Glutamatergic neuron (in vitro differentiated cells): Measurements from ENCODE around the gene MPV17L. TPM values are rescaled to one million over a fixed set of nuclear protein-coding genes. Genes with fewer than 3 reads are reported as not detected.

Experiments used
- DNase-seq: peaks from one replicate; pipeline ENCODE4 v3.0.0; 2022
- H3K27ac Mint-ChIP-seq: one replicate; pipeline ENCODE4 v1.8.0; 2020; ENCODE audit warnings: mild to moderate bottlenecking, mixed read lengths, inconsistent platforms; ENCODE audit not compliant: unreplicated experiment
- H3K27me3 Mint-ChIP-seq: one replicate; pipeline ENCODE4 v1.8.0; 2020; ENCODE audit warnings: mild to moderate bottlenecking, moderate library complexity, mixed read lengths, inconsistent platforms; ENCODE audit not compliant: unreplicated experiment
- H3K36me3 Mint-ChIP-seq: one replicate; pipeline ENCODE4 v1.8.0; 2020; ENCODE audit warnings: mild to moderate bottlenecking, mixed read lengths, inconsistent platforms; ENCODE audit not compliant: unreplicated experiment
- H3K4me1 Mint-ChIP-seq: one replicate; pipeline ENCODE4 v1.8.0; 2020; ENCODE audit warnings: mild to moderate bottlenecking, low read depth, mixed read lengths, inconsistent platforms; ENCODE audit not compliant: unreplicated experiment
- H3K4me3 Mint-ChIP-seq: one replicate; pipeline ENCODE4 v1.8.0; 2020; ENCODE audit warnings: mild to moderate bottlenecking, mixed read lengths, inconsistent platforms; ENCODE audit not compliant: unreplicated experiment
- H3K9me3 Mint-ChIP-seq: one replicate; pipeline ENCODE4 v1.8.0; 2020; ENCODE audit warnings: mild to moderate bottlenecking, moderate library complexity, mixed read lengths, inconsistent platforms; ENCODE audit not compliant: unreplicated experiment
- CTCF ChIP-seq: fragments of 200-600 bp; sonication (generic); IDR thresholded peaks from one replicate; pipeline ENCODE4 v1.5.0; 2021; ENCODE audit not compliant: partially characterized antibody, unreplicated experiment
- total RNA-seq: library from RNA; stranded (reverse); fragmentation: NEBNext Ultra II Directional; extraction: Animal tissue kit (Norgen Biotek cat#: 25700); gene quantifications from one replicate; pipeline ENCODE4 v1.2.1, GENCODE V29; 2021; ENCODE audit not compliant: unreplicated experiment

Gene MPV17L
- total RNA-seq, 1 donor from 2014 or later = 0.34 TPM

- Mint-ChIP-seq H3K4me1 (no peaks in the 10 kb centered on the region), H3K4me3 (no peak overlapping the region), H3K9me3 (peaks cover 4% of the 10 kb centered on the region), H3K36me3 (no peaks in the 10 kb centered on the region), H3K27me3 (no peaks in the 10 kb centered on the region), H3K27ac (no peak overlapping the region)
- DNase-seq = no peak
- TF ChIP-seq CTCF = no peak
Observed at GRCh38 chr16:15457400-15457799, 61.8 kb downstream of the MPV17L start.

- Mint-ChIP-seq H3K36me3 (no peaks in the 10 kb centered on the region), H3K4me3 (no peak overlapping the region), H3K27ac (no peak overlapping the region), H3K4me1 (no peaks in the 10 kb centered on the region), H3K9me3 (peaks cover 6% of the 10 kb centered on the region), H3K27me3 (no peaks in the 10 kb centered on the region)
- no peak for TF ChIP-seq CTCF
- DNase-seq = no peak
Observed at GRCh38 chr16:15457958-15458357, 62.4 kb downstream of the MPV17L start.

DNA sequence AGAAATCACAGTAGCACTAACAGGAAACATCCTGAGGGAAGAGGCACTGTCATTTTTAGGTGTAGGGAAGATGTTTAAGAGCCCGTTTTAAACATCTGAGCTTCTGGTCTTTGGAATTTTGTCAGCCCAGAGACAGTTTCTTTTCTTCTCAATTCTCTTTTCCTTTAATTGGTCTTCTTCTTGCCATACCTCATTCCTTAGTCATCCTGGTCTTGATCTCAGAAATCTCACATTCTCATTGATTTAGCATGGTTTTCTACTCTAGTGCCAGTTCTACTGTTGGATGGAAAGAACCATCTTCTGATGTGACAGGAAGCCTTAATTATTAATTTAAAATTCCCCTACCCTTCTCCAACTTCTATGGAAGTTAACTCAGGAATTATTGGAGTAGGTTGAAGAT is 64.2 kb downstream of the MPV17L start:
- Mint-ChIP-seq H3K4me3 (no peak overlapping the region), H3K9me3 (peaks cover 6% of the 10 kb centered on the region), H3K27ac (no peak overlapping the region), H3K36me3 (no peaks in the 10 kb centered on the region), H3K4me1 (no peaks in the 10 kb centered on the region), H3K27me3 (no peaks in the 10 kb centered on the region)
- DNase-seq = no peak
- TF ChIP-seq CTCF = no peak

GRCh38 chr16:15460601-15461000 is 65.0 kb downstream of the MPV17L start:
- no peak overlapping the region for H3K4me3 Mint-ChIP-seq

DNA sequence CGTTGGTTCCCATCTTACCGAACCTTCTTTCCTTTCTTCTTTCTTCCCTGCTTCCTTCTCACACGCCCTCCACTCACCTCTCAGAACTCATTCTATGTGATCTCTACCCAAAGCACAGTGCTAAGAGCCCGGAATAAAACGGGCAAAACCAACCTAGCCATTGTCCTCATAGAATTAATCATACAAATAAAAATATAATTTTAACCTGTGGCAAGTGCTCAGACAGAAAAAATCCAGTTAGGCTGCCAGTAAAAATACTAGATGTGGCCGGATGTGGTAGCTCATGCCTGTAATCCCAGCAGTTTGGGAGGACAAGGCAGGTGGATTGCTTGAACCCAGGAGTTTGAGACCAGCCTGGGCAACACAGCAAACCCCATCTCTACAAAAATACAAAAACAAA is 65.8 kb downstream of the MPV17L start:
- Mint-ChIP-seq H3K36me3 (peaks cover 6% of the 10 kb centered on the region), H3K9me3 (peaks cover 7% of the 10 kb centered on the region), H3K4me3 (no peak overlapping the region), H3K27ac (no peak overlapping the region), H3K4me1 (no peaks in the 10 kb centered on the region), H3K27me3 (no peaks in the 10 kb centered on the region)
- DNase-seq = no peak
- TF ChIP-seq CTCF = no peak

More at GRCh38 chr16:15460601-15461000, 65.0 kb downstream of the MPV17L start:
- no peaks in the 10 kb centered on the region for H3K36me3 Mint-ChIP-seq
- no peak for TF ChIP-seq CTCF
- DNase-seq = no peak
- no peaks in the 10 kb centered on the region for H3K4me1 Mint-ChIP-seq
- no peaks in the 10 kb centered on the region for H3K27me3 Mint-ChIP-seq
- peaks cover 6% of the 10 kb centered on the region for H3K9me3 Mint-ChIP-seq
- H3K27ac Mint-ChIP-seq = no peak overlapping the region

Other genes with a start within 250 kb of the MPV17L start
- gene NPIPA5, start 17.5 kb upstream of the MPV17L start, total RNA-seq = 1.2 TPM
- 65.9 TPM for gene BMERB1, start 38.8 kb downstream of the MPV17L start, total RNA-seq
- 70.5 TPM for gene MARF1, start 247.4 kb downstream of the MPV17L start, total RNA-seq